Neutrophil (primary cell): Measurements from ENCODE around the gene HOXA10.

Source experiments
- H3K27ac ChIP-seq: fragments of 200-600 bp; sonication (generic); 2 replicates; pipeline ENCODE4 v1.5.1; 2016; ENCODE audit warnings: mild to moderate bottlenecking, moderate library complexity
- H3K27me3 ChIP-seq: fragments of 200-600 bp; sonication (generic); 2 replicates; pipeline ENCODE4 v1.6.0; 2016; ENCODE audit warnings: mild to moderate bottlenecking
- H3K36me3 ChIP-seq: fragments of 200-600 bp; sonication (generic); 2 replicates; pipeline ENCODE4 v1.5.1; 2017
- H3K4me1 ChIP-seq, 2 experiments: fragments of 200-600 bp in 1 of 2; sonication (generic) in 1 of 2; 1 replicate in 1 of 2; 2 replicates in 1 of 2; pipeline versions ENCODE4 v1.5.1 to v1.6.1; 2013 to 2016; ENCODE audit warnings: low read depth in 1 of 2, low read length in 1 of 2, mild to moderate bottlenecking in 1 of 2, moderate library complexity in 1 of 2; ENCODE audit not compliant: control insufficient read depth in 1 of 2, insufficient read depth in 1 of 2
- H3K4me3 ChIP-seq, 2 experiments: fragments of 200-600 bp in 1 of 2; sonication (generic) in 1 of 2; 1 replicate in 1 of 2; 2 replicates in 1 of 2; pipeline ENCODE4 v1.5.1; 2013 to 2016; ENCODE audit warnings: low read depth in 1 of 2, low read length in 1 of 2, mild to moderate bottlenecking in 1 of 2, moderate library complexity in 1 of 2
- H3K9me3 ChIP-seq: fragments of 200-600 bp; sonication (generic); 2 replicates; pipeline ENCODE4 v1.5.1; 2016
- TF ChIP-seq, protein P1 (sequence below): fragments of 200-600 bp; sonication (generic); IDR thresholded peaks from 2 replicates; pipeline ENCODE4 v1.5.1; 2016; ENCODE audit warnings: antibody characterized with exemption

The HOXA10 gene

DNA sequence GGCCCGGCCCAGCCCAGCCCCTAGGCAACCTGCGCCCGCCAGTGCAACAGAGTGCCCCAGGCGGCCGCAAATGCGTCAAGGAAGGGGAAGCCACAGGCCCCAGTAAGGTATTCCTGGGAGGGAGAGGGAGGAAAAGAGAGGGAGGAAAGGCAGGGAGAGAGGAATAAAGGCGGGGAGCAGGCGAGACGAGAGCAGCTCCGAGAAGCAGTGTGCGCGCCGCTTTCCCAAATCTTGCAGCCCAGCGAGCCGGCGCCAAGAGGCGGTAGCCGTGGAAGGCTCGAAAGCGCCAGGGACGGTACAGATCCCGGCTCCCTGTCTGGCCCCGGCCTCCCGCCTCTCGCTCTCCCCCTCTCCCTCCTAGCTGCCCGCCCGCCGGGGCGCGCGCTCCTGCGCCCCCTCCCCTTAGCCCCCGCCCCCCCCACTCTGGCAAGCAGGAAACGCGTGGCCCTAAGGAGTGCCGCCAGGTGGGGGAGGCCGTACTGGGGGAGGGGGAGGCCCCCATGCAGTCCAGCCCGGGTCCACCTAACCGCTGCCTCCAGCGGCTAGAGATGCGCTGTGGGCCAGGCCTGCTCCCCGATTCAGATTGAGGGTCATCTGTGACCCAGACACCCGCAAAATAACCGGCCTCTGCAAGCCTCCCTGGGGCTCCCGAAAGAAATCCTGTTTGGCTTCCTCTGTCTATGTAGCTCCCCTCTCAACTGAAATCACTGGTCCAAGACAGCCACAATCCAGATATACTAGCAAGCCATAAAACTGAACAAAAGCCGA is 4.3 kb downstream of the HOXA10 start:
- Histone ChIP-seq H3K9me3 (no peaks in the 10 kb centered on the region), H3K4me1 (peaks cover 49 to 83% of the 10 kb centered on the region in 2 experiments), H3K36me3 (no peaks in the 10 kb centered on the region), H3K4me3 (peak overlapping the region in 1 of 2 experiments; percentile 35), H3K27ac (no peak overlapping the region), H3K27me3 (peaks cover 100% of the 10 kb centered on the region)
- TF ChIP-seq, protein P1, sequence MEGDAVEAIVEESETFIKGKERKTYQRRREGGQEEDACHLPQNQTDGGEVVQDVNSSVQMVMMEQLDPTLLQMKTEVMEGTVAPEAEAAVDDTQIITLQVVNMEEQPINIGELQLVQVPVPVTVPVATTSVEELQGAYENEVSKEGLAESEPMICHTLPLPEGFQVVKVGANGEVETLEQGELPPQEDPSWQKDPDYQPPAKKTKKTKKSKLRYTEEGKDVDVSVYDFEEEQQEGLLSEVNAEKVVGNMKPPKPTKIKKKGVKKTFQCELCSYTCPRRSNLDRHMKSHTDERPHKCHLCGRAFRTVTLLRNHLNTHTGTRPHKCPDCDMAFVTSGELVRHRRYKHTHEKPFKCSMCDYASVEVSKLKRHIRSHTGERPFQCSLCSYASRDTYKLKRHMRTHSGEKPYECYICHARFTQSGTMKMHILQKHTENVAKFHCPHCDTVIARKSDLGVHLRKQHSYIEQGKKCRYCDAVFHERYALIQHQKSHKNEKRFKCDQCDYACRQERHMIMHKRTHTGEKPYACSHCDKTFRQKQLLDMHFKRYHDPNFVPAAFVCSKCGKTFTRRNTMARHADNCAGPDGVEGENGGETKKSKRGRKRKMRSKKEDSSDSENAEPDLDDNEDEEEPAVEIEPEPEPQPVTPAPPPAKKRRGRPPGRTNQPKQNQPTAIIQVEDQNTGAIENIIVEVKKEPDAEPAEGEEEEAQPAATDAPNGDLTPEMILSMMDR, result no peak

DNA sequence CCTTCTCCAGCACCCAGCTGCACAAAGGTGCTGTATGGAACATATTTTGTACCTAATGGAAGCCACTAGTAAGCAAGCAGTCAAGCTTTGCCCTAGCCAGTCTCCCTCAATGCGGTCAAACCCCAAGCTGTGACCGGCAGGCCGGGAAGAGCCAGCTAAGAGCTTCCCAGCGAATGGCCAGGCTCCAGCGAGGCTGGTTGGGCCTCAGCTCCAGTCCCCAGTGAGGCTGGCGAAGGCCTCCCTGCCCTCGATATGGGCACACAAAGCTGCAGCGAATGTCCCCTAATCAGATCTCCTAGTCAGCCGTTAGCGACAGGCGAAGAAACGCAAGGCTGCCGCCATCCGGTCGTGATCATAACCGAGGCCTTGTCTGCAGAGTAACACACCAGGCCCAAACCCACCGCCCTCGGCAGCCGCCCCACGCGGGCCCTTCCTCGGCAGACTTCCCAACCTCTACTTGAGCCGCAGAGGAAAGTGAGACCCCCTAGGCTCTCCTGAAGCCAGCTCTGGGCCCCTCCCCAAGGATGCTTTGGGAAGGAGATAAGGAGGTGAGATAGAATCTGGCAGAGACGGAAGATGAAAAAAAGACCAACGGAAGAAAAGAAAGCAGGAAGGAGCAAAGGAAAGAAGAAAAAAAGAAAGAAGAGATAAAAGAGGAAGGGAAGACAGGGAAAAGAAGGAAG is 5.7 kb downstream of the HOXA10 start:
- peaks cover 100% of the 10 kb centered on the region for H3K27me3 ChIP-seq
- H3K36me3 ChIP-seq, result no peaks in the 10 kb centered on the region
- no peaks in the 10 kb centered on the region for H3K9me3 ChIP-seq
- H3K4me1 ChIP-seq, result peaks cover 56 to 85% of the 10 kb centered on the region in 2 experiments
- H3K27ac ChIP-seq, result no peak overlapping the region
- TF ChIP-seq, protein P1, result no peak
- no peak overlapping the region for H3K4me3 ChIP-seq

DNA sequence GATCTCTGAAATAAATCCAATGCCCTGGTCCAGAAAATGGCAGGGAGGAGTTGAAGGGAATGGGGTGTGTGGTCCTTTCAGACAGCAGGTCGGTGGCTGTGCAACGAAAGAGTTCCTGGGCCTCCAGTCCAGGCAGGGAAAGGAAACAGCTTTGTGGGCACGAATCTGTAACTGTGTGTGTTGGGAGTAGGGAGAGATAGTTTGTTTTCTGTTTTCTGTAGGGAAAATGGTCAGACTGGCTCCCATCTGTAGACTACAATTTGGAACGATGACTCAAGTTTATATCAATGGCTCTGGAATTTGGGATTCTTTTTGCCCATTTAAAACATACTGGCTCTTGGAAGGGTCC is 6.2 kb downstream of the HOXA10 start:
- no peaks in the 10 kb centered on the region for H3K36me3 ChIP-seq
- peaks cover 51 to 82% of the 10 kb centered on the region in 2 experiments for H3K4me1 ChIP-seq
- no peaks in the 10 kb centered on the region for H3K9me3 ChIP-seq
- peaks cover 100% of the 10 kb centered on the region for H3K27me3 ChIP-seq
- TF ChIP-seq, protein P1, result no peak
- H3K27ac ChIP-seq, result no peak overlapping the region
- no peak overlapping the region for H3K4me3 ChIP-seq

DNA sequence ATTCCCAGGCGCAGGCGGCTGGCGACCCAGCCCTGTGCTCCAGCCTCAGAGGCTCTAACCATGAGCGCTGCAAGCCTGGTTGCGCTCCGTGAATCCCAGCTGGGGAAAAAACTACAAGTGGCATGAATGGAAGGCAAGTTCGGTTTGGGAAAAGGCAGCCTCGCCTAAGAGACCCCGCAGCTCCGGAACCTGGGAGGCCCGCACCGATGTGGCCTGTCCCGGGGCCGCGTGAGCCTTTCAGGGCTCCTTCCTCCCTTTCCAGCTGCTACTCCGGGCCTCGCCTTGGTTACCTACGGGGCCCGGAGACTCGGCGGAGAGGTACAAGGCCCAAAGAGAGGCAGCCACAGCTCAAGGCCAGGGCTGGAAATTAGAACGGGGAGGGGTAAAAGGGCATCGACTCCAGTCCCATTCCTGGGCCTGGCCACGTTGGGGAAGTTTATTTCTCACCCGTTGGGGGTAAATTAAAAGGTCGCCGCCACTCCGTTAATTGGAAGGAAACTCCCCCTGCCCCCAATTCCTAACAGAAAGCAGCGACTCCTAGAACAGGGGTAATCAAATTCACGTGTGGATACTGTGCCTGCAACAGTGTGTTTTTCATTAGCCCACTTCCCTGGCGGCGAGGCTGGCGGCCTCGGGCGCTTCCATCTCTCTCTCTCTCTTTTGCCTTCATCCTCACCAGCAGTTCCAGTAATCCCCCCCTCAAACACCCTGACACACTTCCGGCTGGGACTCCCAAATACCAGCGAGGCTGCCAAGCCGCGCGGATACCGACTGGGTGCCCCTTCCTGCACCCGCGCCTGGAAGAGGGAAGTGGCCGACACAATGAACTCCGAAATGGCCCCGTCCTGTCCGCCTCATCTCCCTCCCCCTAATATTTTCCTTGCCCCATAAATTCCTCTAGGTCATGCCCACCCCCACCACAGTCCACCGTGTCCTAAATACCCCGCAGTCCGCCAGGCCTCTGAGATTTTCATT is 7.3 kb downstream of the HOXA10 start:
- Histone ChIP-seq H3K4me1 (peaks cover 43 to 75% of the 10 kb centered on the region in 2 experiments), H3K27ac (no peak overlapping the region), H3K36me3 (no peaks in the 10 kb centered on the region), H3K4me3 (peak overlapping the region in 1 of 2 experiments; percentile 68), H3K27me3 (peaks cover 100% of the 10 kb centered on the region), H3K9me3 (no peaks in the 10 kb centered on the region)
- TF ChIP-seq, protein P1, result no peak

DNA sequence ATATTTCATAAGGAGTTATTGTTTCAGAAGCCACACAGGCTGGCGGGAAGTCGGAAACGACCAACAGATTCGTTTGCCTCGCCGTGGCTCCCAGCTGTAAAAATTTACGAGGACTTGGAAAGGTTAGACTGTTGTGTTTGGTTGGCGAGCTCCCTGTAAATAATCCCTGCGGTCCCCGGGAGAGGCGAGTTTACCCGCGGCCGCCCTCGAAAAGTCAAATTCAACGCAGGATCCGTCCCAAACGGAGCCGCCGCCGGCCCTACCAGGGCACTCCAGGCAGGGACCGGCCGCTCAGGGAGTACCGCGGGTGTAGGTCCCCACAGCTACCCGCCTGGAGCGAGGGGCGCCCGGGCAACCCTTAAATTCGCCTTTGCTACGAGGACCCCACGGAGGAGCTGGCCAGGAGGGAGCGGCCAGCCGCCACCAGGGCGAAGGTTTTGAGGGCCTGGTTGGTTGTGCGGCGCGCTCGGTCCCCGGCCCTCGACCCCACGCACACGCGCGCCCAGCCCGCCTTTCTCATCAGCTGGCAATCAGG is 8.1 kb downstream of the HOXA10 start:
- Histone ChIP-seq H3K4me3 (peak overlapping the region; percentile 54 to 68), H3K4me1 (peaks cover 45 to 78% of the 10 kb centered on the region in 2 experiments), H3K36me3 (no peaks in the 10 kb centered on the region), H3K9me3 (no peaks in the 10 kb centered on the region), H3K27ac (no peak overlapping the region), H3K27me3 (peaks cover 100% of the 10 kb centered on the region)
- TF ChIP-seq, protein P1, result no peak
